Skeletal muscle cell (primary cell): ENCODE data around the gene HYPK.
"Not testable (repeated sequence)": the region's sequence is repeated elsewhere in the genome, so short reads cannot be mapped to it uniquely, and the experiment has no call there.

Experiments used
- DNase-seq: peaks from one replicate; pipeline ENCODE4 v3.0.0-alpha.2; 2010; ENCODE audit warnings: low read depth
- H3K4me3 ChIP-seq: 2 replicates; pipeline ENCODE4 v1.5.1; 2011; ENCODE audit warnings: low read depth, mild to moderate bottlenecking, control low read depth, low read length, moderate library complexity

Gene HYPK

DNA sequence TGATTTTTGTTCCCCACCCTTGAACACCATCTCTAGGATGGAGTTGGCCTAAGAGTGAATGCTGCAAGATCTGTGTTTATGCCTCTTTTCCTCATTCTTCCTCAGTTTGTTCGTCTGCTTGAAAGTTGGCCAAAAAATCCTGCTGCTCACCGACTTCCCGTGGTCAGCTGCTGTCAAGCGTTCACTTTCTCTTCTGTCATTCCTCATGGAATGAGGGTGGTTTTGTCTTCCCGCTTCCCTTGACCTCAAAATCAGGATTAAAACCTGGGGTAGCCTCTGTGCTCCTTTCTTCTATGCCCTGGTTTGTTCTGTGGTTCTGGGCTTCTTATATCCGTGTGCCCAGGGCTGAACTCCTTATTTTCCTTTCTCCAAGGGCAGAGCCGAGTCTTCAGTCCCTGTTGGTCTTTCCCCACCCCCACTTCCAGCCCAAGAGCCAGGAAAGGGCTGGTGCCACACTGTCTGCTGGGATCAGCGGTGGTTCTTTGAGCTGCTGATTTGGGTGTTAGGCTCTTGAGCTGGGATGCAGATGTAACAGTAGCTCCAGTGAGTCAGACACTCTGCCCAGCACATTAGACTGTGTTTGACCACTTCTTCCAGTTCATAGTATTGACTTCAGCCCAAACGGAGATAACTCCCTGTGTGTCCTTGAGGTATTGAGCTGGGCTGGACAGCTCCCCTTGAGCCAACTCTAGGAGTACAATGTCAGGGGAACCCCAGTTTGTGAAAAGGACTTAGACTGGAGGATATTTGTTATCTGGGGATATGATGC, 5.9 kb upstream of the HYPK start:
- peak overlapping the region; percentile 99 for H3K4me3 ChIP-seq
- no peak for DNase-seq

DNA sequence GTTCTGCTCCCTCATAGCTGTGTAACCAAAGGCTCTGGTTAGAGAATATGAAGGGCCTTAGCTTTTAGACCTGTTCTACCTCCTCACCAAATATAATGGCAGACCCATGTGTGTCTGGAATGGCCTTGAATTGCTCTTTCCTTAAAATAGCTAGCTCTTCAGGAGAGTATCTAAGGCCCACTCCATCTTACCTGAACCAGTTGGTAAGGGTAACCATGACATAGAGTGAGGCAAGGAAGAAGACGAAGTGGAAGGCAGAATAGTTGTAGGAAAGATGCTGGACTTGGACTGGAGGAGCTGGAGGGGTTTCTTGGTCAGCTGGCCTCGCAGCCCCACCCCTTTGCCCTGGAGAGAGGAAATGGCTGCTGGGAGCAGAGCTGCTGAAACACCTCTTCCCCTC, 5.2 kb upstream of the HYPK start:
- no peak overlapping the region for H3K4me3 ChIP-seq
- DNase-seq: no peak

DNA sequence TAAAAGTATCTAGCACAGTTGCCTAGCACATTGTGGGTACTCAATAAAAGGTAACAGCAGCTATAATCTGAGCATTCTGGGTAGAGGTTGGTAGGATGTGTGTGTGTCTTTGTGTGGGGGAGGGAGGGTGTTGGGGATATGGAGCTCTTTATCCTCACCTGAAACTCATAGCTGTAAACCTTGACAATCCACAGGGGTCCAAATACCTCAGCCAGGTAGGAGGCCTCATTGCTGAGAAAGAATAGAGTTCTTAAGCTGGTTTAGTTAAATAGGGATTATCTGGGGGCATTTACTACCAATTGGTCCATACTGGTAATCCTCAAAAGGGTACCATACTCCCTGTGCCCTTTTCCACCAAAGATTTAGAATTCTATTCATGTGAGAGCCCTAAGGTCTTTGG, 4.4 kb upstream of the HYPK start:
- H3K4me3 ChIP-seq: no peak overlapping the region
- DNase-seq: no peak

DNA sequence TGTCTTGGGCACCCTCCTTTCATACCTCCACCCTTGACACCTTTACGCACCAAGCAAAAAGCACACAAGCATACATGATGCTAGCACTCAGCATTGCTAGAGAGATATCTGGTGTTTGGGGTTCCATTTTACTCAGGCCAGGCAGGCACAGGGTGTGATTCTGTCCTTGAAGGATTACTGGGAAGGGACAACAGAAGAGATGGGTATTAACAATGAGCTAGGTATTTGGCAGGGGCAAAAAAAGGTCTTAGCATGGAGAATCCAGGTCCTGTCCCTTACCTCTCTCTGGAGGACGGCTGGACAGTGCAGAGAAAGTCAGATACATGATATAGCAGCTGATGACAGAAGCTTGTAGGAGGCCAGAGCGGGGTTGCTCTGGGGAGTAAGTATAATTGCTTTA, 3.8 kb upstream of the HYPK start:
- no peak overlapping the region for H3K4me3 ChIP-seq
- DNase-seq: no peak

DNA sequence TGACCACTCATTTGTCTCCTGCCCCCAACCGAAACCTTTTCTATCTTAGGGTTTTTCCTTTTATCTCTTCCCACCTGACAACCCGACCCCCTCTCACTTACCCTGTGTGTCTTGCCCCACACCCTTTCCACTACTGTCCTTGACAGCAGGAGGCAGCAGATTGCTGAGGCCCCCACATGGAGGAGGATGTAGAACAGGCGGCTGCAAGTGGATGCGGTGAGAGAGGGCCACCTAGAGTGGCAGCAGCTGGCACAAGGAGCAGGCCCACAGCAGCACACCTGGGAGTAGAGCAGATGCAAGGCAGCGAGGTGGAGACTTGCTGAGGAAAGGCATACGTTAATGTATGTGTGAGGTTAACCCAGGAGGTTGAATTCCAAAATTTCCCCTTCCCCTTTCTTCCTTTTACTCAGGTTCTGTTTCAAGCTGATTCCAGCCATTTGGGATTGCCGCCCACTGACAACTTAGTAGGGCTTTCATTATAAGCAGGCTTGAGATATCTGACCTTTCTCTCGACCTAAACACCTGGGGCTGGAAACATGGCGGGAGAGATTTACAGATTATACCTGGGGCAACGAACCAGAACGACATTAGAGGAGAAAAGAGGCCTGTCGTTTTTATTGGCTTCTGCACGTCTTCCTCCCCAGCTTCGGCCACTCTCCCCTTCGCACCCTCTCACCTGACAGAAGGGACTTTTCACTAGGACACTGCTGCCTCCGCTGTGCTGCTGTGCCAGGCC, 1.0 kb upstream of the HYPK start:
- no peak overlapping the region for H3K4me3 ChIP-seq
- DNase-seq: no peak

DNA sequence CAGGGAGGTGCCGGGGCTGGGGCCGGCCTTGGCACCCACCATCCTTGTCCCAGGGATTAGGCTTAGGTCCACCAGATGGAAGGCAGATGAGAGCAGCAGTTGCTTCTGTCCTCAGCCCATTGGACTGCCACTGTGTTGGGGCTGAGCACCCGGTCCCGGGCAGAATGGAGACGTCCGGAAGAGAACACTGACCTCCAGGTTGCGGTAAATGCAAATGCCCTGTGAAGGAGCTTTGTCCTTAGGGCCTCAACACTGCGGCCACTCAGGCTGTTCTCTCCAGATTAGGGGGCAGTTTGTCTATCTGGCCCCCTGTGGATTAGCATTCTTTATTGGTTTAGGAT, 484 bp upstream of the HYPK start, which contains the start of gene SERINC4:
TSS of gene SERINC4 (minus strand) at position 276 of the 341 bp plus-strand sequence. CDS start at position 42, 234 bp downstream.
- H3K4me3 ChIP-seq: peak within 1 kb of the TSS; percentile 85
- DNase-seq: no peak

DNA sequence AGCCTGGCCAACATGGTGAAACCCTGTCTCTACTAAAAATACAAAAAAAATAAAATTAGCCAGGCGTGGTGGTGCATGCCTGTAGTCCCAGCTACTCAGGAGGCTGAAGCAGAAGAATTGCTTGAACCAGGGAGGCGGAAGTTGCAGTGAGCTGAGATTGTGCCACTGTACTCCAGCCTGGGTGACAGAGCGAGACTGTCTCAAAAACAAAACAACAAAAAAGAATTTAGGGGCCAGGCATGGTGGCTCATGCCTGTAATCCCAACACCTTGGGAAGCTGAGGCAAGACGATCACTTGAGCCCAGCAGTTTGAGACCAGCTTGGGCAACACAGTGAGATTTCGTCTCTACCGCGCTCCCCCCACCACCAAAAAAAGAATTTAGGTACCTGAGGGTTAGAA, 2.3 kb downstream of the HYPK start:
- not testable (repeated sequence) for DNase-seq, H3K4me3 ChIP-seq

DNA sequence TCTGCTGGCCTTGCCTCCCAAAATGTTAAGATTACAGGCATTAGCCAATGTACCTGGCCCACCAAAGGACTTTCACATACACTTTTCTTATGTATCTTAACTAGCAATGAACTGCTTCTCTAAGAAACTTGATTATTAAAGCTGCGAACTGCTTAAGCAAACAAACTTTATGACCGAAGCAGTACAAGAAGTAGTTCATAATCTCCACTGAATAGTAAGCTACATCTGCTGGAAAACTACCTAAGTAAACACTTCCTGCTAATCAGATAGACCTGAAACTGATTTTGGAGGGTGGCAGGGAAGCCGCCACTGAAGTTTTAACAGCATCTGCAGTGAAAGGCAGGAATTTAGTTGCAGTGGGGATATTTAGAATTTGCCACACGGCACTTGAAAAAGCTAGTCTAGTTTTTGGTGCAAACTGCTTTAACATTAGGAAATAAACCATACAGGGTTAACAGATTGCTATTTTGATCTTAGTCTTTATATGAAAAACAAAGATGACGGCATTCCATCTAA, 8.1 kb downstream of the HYPK start:
- no peak for DNase-seq
- H3K4me3 ChIP-seq: no peak overlapping the region

DNA sequence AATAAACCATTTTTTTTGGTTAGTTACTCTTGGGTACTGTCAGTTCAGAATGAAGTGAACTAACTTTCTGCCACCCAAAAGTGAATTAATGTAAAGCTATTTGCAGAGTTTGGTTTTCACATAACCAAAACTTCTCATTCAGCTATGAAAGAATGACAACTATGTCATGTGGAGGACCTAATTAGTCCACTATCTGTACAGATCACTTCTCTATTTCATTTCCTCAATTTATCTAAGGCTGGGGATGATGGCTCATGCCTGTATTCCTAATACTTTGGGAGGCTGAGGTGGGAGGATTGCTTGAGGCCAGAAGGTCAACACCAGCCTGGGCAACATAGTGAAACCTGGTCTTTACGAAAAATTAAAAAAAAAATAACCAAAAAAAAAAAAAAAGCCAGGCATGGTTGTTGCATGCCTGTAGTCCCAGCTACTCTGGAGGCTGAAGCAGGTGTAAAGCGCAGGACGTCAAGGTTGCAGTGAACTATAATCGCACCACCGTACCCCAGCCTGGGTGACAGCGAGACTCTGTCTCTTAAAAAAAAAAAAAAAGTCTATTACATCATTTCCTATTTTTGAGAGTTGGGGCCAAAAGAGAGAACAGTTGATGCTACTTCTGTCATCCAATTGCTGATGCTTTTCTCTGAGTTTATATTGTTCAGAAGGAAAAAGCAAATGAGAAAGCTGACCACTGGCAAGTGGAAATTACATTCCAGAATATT, 8.7 kb downstream of the HYPK start:
- no peak overlapping the region for H3K4me3 ChIP-seq
- DNase-seq: no peak

DNA sequence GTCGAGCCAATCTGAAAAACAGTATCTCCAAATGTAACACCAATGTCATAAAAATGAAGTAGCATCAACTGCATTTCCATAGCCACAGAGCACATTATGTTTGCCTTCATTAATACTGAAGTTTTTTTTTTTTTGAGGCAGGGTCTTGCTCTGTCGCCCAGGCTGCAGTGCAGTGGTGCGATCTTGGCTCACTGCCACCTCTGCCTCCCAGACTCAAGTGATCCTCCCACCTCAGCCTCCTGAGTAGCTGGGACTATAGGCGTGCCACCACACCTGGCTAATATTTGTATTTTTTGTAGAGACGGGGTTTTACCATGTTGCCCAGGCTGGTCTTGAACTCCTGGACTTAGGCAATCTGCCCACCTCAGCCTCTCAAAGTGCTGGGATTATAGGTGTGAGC, 14.7 kb downstream of the HYPK start:
- DNase-seq, H3K4me3 ChIP-seq: not testable (repeated sequence)

DNA sequence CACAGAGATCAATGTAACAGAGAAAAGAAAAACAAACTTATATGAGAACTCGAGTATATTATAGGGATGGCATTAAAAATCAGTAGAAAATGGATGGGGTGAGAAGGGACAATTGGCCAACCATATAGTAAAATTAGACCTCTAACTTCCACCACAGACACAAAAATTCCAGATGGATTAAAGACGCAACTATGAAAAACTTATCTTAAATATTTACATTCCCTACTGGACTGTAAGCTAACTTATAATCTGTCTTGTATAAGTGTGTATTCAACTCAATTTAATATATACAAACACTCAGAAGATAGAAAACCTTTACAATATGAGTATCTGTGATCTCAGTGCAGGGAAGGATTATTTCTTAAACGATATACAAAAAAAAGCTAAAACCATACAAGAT, 21.1 kb downstream of the HYPK start:
- no peak for DNase-seq
- H3K4me3 ChIP-seq: no peak overlapping the region

DNA sequence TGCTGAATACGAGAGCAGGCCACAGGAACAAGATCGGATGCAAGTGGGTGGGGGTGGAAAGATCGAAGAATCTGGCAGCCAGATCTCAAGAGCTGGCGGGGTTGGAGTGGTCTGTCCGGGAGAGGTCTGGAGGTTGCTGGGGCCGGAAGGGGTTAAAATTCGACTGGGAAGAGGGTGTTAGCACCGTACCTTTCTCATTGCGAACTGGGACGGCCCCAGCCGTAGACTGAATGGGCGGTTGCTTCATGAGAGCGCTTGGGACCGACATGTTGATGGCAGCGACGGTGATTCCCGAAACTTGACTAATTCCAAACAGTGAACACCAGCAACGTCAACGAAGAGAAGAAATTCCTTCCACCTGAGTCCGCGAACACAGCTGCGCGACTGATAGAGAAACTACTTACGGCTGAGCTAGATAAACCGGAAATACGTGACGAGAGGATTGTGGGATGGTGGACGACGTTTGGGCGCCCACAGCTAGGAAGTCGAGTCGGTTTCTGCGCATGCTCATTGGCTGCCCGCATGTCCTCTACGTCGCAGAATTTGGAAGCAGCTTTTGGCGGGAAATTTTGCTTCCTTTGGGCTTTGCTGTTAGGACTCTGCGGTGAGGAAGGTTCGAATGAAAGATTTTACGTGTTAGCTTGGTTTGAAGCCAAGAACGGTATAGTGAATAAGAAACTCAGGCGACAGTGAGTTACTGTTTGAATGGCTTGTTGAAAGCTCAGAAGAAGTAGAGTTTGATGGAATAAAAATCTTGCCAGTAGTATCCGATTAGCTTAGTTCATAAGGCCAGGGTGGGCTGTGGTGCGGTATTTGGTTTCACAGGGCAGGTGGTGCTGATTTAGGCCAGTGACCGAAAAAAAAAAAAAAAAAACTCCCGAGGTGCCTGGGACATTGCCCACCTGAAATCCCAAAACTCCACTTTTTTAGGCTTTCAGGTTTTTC, 24.2 kb downstream of the HYPK start, which contains the start of gene MFAP1:
TSS of gene MFAP1 (minus strand) at position 389 of the 945 bp plus-strand sequence. CDS start at position 268, 121 bp downstream.
- peak within 1 kb of the TSS; percentile 97 for H3K4me3 ChIP-seq
- peak; percentile 87 for DNase-seq

DNA sequence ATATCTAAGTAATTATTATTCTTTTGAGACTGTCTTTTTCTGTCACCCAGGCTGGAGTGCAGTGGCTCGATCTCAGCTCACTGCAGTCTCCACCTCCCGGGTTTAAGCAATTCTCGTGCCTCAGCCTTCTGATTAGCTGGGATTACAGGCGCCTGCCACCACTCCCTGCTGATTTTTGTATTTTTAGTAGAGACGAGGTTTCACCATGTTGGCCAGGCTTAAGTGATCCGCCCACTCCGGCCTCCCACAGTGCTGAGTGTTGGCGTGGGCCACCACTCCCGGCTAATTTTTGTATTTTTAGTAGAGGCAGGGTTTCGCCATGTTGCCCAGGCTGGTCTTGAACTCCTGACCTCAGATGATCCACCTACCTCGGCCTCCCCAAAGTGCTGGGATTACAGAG, 24.9 kb downstream of the HYPK start:
- H3K4me3 ChIP-seq, DNase-seq: not testable (repeated sequence)

DNA sequence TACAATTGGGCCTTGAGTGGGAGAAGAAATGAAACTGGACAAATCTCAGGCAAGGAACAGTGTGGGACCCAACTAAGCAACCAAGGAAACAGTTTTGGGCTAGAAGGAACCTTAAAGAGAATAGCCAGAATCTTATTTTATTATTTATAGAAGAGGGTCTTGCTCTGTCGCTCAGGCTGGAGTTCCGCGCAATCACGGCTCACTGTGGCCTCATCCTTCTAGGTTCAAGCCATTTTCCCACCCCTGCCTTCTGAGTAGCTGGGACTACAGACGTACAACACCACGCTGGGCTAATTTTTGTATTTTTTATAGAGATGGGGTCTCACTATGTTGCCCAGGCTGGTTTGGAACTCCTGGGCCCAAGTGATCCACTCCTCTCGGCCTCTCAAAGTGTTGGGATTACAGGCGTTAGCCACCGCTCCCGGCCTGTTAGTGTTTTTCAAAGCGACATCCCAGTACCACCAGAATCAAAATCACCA, 25.7 kb downstream of the HYPK start:
- H3K4me3 ChIP-seq: peak overlapping the region; percentile 49
- DNase-seq: no peak

DNA sequence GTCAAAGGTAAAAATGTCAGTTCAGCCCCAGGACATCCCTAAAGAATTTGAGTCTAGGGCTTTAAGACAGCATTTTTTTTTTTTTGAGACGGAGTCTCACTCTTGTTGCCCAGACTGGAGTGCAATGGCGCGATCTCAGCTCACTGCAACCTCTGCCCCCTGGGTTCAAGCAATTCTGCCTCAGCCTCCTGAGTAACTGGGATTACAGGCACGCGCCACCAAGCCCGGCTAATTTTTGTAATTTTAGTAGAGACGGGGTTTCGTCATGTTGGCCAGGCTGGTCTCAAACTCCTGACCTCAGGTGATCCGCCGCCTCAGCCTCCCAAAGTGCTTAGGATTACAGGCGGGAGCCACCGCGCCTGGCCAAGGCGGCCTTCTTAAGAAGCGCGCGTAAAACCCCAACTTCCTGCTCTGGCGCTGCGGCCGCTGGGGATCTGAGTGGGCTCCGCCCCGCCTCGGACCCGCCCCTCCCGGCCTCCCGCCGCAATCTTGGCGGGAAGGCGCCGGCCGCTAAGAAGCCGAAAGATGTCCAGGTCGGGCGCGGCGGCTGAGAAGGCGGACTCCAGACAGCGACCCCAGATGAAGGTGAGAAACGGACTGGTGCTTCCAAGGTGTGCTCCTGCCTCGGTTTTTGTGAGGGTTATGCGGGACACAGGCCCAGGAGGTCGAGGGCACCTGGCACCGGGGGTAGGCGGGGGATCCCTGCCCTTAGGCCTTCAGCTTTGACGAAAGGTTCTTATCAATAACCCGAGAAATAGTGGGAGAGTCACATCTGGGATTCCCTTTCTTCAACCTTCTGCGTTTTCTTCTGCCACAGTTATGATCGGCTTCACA, 26.3 kb downstream of the HYPK start, which contains the start of gene WDR76:
TSS of gene WDR76 (plus strand) at position 495 of the 834 bp plus-strand sequence. CDS start at position 526, 31 bp downstream.
- H3K4me3 ChIP-seq: peak within 1 kb of the TSS; percentile 49

DNA sequence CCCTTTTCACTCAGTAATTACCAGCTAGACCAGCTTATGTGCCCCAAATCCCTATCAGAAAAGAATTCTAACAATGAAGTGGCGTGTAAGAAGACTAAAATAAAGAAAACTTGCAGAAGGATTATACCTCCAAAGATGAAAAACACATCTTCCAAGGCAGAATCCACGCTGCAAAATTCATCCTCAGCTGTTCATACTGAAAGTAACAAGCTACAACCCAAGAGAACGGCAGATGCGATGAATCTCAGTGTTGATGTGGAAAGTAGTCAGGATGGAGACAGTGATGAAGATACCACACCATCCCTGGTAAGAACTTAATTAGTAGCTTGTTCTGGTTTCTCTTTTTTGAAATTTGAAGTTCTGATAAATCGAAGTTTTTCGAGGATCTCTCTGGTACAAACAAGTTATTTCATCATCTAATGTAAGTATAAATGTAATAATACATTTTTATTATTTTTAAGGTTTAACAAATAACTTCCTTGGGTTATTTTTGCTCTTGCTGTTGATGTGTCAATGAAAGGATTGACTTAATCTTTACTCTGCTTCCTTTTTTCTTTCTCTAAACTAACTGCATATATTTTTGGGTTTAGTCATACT, 27.8 kb downstream of the HYPK start:
- H3K4me3 ChIP-seq: peak overlapping the region; percentile 49
- DNase-seq: no peak

More for the DNA sequence above, 26.3 kb downstream of the HYPK start, which contains the start of gene WDR76:
- DNase-seq: peak; percentile 37

DNA sequence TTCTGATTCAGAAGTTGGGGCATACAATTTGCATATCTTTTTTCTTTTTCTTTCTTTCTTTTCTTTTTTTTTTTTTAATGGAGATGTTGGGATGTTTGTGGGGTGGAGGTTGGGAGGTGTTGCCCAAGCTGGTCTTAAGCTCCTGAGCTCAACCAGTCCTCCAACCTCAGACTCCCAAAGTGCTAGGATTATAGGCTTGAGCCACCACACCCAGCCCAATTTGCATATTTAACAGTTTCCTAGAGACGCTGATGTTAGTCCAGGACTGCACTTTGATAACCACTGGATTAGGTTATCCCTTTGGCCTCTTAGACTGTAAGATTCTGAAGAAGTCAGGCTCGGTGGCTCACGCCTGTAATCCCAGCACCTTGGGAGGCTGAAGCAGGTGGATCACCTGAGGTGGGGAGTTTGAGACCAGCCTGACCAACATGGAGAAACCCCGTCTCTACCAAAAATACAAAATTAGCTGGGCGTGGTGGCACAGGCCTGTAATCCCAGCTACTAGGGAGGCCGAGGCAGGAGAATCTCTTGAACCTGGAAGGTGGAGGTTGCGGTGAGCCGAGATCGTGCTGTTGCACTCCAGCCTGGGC, 29.6 kb downstream of the HYPK start:
- DNase-seq, H3K4me3 ChIP-seq: not testable (repeated sequence)
